Measurements from ENCODE around the gene ZFAND3.

GRCh38 chr6:37840143-37840939, 20.8 kb downstream of the ZFAND3 start:
- no peak for TF ChIP-seq CTCF (IDR thresholded peaks at IDR 0.05)
- TF ChIP-seq POLR2A (IDR thresholded peaks at IDR 0.05), result no peak

All from testis (tissue), 2 donors.